ENCODE measurements around the gene DPYD. TPM values are rescaled to one million over a fixed set of nuclear protein-coding genes. Genes with fewer than 3 reads are reported as not detected.
"Not testable (repeated sequence)": the region's sequence is repeated elsewhere in the genome, so short reads cannot be mapped to it uniquely, and the experiment has no call there.

The DPYD gene
- total RNA-seq, 1 donor: 103 TPM

DNA sequence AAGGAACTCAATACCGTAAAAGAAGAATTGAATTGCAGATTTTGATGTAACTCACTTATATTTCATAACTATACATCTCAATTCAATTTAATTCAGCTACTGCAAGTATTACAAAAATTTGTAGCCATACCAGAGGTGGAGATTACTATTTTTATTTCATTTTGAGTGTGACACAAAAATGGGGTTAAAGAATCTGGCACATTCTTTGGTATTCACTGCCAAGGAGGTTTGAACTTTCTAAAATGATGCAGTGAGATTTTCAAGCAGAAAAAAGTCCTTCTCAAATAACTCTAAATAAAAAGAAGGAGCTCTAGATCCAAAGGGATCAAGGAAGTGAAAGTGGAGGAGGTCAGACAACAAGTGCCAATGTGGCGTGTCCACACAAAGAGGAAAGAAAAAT, 569.0 kb downstream of the DPYD start:
- H3K27me3 ChIP-seq (ENCODE audit: insufficient read depth, low read length): no peaks in the 10 kb centered on the region
- H3K4me3 ChIP-seq (ENCODE audit: low read length): no peak overlapping the region
- no peaks in the 10 kb centered on the region for H3K4me1 ChIP-seq (ENCODE audit: insufficient read depth, low read length)
- H3K9me3 ChIP-seq (ENCODE audit: low read depth, low read length): no peaks in the 10 kb centered on the region

DNA sequence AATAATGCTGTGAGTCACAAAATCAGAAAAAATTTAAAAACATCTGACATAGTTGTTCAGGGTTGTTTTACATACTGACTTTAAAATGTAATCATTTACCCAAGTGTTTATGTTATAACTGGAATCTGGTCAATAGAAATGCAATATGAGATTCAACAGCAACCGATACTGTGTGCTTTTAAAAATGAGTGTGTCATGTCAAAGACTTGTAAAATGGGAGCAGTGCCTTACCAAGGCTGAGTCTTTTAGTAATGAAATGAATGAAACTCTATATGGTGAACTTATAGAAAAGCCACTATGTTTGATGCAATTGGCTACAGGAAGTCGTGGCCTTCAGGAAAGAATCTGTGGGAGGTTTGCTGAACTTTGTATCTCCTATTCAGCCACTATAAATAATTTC, 570.2 kb downstream of the DPYD start:
- Histone ChIP-seq H3K27me3 (ENCODE audit: insufficient read depth, low read length) (no peaks in the 10 kb centered on the region), H3K4me3 (ENCODE audit: low read length) (no peak overlapping the region), H3K9me3 (ENCODE audit: low read depth, low read length) (no peaks in the 10 kb centered on the region), H3K4me1 (ENCODE audit: insufficient read depth, low read length) (no peaks in the 10 kb centered on the region)

DNA sequence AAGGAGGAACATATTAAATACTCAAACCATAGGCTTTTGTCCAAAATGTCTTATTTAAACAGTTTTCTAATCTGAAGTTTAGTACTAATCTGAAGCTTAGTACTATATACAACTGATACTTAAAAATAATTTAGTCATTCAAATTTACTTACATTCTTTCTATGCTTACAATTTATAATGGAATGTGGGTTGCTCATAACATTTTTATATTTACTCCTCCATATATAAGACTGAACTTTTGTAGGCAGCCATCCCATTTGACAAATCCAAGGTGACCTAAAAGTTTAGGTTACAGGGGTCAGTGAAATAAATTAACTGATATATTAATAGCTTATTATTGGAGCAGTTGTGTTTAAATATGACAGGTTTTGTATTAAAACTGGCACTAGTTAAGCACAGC, 570.6 kb downstream of the DPYD start:
- H3K4me3 ChIP-seq (ENCODE audit: low read length): no peak overlapping the region
- no peaks in the 10 kb centered on the region for H3K4me1 ChIP-seq (ENCODE audit: insufficient read depth, low read length)
- H3K27me3 ChIP-seq (ENCODE audit: insufficient read depth, low read length): no peaks in the 10 kb centered on the region
- no peaks in the 10 kb centered on the region for H3K9me3 ChIP-seq (ENCODE audit: low read depth, low read length)

DNA sequence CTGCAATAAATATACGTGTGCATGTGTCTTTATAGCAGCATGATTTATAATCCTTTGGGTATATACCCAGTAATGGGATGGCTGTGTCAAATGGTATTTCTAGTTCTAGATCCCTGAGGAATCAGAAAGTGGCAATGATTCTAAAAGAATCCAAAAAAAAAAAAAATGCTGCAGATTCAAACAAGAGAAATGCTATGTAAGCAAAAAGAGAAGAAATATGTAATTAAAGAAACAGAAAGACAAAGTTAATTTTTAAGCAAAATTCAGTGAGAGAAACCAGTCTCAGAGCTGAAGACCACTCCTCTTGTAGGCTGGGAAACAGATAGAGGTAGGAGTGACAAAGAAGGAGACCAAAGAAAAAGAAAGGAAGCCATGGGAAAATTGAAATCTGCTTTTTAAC, 571.0 kb downstream of the DPYD start:
- not testable (repeated sequence) for H3K9me3 ChIP-seq (ENCODE audit: low read depth, low read length); H3K4me3 ChIP-seq (ENCODE audit: low read length); H3K27me3 ChIP-seq (ENCODE audit: insufficient read depth, low read length); H3K4me1 ChIP-seq (ENCODE audit: insufficient read depth, low read length)

DNA sequence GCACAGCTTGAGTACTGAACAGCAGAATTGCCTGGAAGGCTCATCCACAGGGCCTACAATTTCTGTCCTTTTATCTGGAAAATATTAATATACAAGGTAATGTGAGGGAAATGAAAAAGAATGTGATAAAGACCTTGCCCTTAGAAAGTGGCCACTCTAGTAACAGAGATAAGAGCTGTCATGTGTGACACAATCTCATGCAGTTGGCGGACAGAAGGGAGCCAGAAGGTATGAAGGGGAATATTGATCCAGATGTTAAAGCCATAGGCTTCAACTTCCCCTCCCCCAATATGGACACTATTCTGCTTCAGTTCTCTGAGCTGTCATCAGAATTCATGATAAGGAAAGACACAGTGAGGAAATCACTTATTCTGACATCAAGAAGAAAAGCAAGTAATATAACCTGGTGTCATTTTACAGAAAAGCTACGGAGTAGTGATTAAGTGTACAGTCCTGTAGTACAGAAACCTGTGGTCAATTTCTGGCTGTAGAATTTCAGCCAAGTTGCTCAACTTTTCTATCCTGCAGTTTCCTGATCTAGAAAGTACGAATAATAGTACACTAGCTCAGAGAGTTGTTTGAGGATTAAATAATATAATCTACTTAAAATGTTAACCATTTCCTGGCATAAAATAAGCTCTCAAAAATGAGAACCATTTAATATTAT, 572.1 kb downstream of the DPYD start:
- H3K4me3 ChIP-seq (ENCODE audit: low read length): no peak overlapping the region

DNA sequence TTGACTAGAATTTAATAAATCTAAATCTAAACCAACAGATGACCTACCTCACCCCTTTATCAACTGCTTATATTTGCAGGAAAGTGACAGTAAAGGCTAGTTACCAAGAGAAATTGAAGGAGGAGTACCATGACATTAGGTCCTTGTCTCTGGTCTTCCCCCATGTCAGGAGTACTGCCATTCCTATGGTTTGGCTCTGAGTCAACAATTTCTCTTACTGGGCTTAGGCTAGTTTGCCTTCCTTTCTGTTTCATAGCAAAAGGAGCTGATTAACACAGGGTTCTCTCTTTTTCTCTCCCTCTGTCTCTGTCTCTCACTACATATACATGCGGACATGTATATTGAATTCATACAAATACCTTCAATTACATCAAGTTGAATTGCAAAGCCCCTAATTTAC, 579.9 kb downstream of the DPYD start:
- Histone ChIP-seq H3K9me3 (ENCODE audit: low read depth, low read length) (no peaks in the 10 kb centered on the region), H3K4me3 (ENCODE audit: low read length) (no peak overlapping the region), H3K27me3 (ENCODE audit: insufficient read depth, low read length) (no peaks in the 10 kb centered on the region), H3K4me1 (ENCODE audit: insufficient read depth, low read length) (no peaks in the 10 kb centered on the region)

More for the DNA sequence above, 572.1 kb downstream of the DPYD start:
- Histone ChIP-seq H3K4me1 (ENCODE audit: insufficient read depth, low read length) (no peaks in the 10 kb centered on the region), H3K9me3 (ENCODE audit: low read depth, low read length) (no peaks in the 10 kb centered on the region), H3K27me3 (ENCODE audit: insufficient read depth, low read length) (no peaks in the 10 kb centered on the region)

DNA sequence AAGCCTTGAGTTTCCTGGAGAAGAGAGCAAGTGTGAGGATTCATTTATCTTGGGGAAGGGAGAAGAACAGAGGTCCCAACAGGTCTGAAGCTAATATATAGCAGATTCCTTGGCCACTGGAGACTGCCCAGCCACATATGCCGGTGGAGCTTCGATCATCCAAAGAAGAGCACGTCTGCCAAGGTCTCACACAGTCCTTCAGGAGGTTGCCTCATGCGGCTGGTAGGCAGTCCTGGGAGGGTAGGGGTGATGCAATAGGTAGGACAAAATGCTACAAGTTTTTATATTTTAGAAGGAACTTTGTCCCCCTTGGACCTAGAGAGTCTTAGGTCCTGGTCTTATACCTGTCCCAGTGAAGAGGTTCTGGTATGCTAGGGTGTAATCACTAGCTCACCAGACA, 582.5 kb downstream of the DPYD start:
- Histone ChIP-seq H3K27me3 (ENCODE audit: insufficient read depth, low read length) (no peaks in the 10 kb centered on the region), H3K4me3 (ENCODE audit: low read length) (no peak overlapping the region), H3K4me1 (ENCODE audit: insufficient read depth, low read length) (no peaks in the 10 kb centered on the region), H3K9me3 (ENCODE audit: low read depth, low read length) (no peaks in the 10 kb centered on the region)

DNA sequence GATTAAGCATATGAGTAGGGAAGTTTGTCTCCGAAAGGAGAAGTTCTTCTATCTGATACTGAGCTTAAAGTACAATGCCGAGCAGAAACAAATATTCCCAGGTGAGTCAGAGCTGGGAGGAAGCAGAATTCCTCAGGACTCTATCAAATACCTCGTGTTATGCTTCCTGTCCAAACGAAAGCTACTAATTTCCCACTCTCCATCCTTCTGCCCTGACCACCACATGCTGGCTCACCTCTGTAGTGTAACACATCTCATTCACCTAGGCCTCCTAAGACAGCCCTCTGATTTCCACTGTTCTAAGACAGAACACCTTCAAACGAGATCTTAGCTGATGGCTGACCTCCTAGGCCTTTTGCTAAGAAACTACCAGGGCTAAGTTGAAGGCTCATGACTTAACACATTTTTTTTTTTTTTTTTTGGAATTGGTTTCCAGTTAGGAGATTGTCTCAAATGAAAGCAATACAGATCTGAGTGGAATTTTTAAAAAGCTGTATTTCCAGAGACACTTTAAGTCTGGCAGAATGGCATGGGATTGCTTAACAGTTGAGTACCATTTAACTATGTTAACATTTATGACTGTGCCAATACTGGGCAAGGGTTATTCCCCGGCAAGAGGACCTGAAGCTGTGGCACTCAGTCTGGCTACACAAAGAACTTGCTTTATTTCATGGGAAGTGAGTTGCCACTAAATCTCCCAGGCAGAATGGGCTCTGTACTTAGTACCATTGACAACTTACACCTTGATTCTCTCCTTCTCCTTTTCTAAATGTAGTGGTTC, 583.4 kb downstream of the DPYD start:
- Histone ChIP-seq H3K4me3 (ENCODE audit: low read length) (no peak overlapping the region), H3K4me1 (ENCODE audit: insufficient read depth, low read length) (no peaks in the 10 kb centered on the region), H3K27me3 (ENCODE audit: insufficient read depth, low read length) (no peaks in the 10 kb centered on the region), H3K9me3 (ENCODE audit: low read depth, low read length) (no peaks in the 10 kb centered on the region)

DNA sequence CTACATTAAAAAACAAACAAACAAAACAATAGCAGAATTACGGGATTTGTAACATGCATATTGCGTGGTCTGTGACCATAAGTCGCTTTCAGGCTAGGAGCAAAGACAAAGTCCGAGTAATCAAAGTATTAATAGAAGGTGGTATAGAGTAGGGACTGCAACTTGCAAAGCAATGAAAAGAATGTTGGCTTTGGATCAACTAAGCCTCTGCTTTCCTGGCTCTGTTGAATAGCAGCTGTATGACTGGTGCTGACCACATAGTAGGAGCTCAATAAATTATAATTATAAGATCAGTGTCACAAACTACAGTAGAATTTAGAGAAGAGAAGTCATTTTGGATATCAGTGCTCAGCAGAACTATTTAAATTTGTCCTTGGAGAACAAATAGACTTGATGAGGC, 586.4 kb downstream of the DPYD start:
- no peaks in the 10 kb centered on the region for H3K9me3 ChIP-seq (ENCODE audit: low read depth, low read length)
- H3K4me3 ChIP-seq (ENCODE audit: low read length): no peak overlapping the region
- no peaks in the 10 kb centered on the region for H3K27me3 ChIP-seq (ENCODE audit: insufficient read depth, low read length)
- H3K4me1 ChIP-seq (ENCODE audit: insufficient read depth, low read length): no peaks in the 10 kb centered on the region

DNA sequence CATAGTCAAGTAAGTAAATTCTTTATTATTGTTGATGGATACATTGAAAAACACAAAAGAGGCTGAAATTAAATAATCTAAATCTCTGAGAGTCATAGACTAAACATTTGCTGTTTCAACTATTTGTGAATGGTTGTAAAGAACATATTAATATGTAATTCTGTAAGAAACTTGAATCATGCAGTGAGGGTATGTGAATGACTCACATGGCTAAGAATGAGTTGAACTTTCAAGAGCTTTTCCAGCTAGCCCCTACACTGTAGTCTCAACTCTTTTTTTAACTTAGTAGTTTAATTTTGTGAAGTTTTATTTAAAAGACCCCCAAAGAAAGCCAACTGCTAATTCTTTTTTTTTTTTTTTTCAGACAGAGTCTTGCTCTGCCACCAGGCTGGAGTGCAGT, 588.1 kb downstream of the DPYD start:
- H3K4me3 ChIP-seq (ENCODE audit: low read length): no peak overlapping the region
- no peaks in the 10 kb centered on the region for H3K27me3 ChIP-seq (ENCODE audit: insufficient read depth, low read length)

DNA sequence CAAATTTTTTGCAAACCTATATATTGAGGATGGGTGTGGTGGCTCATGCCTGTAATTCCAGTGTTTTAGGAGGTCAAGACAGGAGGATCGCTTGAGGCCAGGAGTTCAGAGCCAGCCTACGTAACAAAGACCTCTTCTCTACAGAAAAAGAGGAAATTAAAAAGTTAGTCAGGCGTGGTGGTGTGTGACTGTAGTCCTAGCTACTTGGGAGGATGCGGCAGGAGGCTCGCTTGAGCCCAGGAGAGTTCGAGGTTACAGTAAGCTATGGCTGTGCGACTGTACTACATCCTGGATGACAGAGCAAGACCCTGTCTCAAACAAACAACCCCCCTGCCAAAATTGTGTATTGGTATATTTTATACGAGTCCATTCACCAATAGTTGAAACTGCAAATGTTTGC, 589.7 kb downstream of the DPYD start:
- H3K27me3 ChIP-seq (ENCODE audit: insufficient read depth, low read length): no peaks in the 10 kb centered on the region
- H3K4me3 ChIP-seq (ENCODE audit: low read length): no peak overlapping the region
- no peaks in the 10 kb centered on the region for H3K4me1 ChIP-seq (ENCODE audit: insufficient read depth, low read length)
- no peaks in the 10 kb centered on the region for H3K9me3 ChIP-seq (ENCODE audit: low read depth, low read length)

More for the DNA sequence above, 588.1 kb downstream of the DPYD start:
- no peaks in the 10 kb centered on the region for H3K4me1 ChIP-seq (ENCODE audit: insufficient read depth, low read length)
- H3K9me3 ChIP-seq (ENCODE audit: low read depth, low read length): no peaks in the 10 kb centered on the region

DNA sequence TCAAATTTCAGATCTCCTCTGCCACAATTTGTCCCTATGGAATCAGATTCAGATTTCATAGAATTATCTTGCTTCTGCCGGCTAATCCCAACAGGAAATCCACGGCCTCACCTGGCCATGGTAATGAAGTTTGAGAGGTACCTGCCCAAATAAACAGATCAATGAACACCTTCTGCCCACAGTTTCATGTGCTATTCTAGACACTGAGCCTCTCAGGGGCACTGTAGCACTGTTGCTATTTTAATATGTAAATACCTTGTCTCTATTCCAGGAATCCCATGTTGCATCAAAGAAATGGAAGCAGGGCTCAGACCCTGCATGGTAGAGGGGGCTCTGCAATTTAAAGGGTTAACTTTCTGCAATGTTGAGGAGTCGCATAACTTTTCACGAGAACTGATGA, 606.1 kb downstream of the DPYD start:
- H3K27me3 ChIP-seq (ENCODE audit: insufficient read depth, low read length): no peaks in the 10 kb centered on the region
- no peak overlapping the region for H3K4me3 ChIP-seq (ENCODE audit: low read length)
- H3K4me1 ChIP-seq (ENCODE audit: insufficient read depth, low read length): no peaks in the 10 kb centered on the region
- H3K9me3 ChIP-seq (ENCODE audit: low read depth, low read length): no peaks in the 10 kb centered on the region

DNA sequence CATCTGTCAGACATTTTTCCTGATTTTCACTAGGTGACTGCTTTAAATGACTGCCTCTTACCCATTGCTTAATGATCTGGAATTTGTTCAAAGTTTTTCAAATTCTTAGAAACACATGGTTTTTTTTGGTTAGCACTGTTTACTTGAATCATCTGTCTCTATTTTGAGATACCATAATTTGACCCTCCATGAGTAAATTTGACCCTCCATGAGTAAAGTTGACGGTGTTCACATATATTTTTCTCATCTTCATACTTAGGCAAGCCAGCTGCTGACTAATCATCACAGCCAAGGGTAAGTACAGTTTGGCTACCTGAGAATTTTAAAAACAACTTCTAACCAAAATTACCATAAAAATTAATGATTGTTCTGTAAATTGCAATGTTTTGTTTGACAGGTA, 612.7 kb downstream of the DPYD start:
- Histone ChIP-seq H3K4me1 (ENCODE audit: insufficient read depth, low read length) (no peaks in the 10 kb centered on the region), H3K9me3 (ENCODE audit: low read depth, low read length) (no peaks in the 10 kb centered on the region), H3K27me3 (ENCODE audit: insufficient read depth, low read length) (no peaks in the 10 kb centered on the region), H3K4me3 (ENCODE audit: low read length) (no peak overlapping the region)

DNA sequence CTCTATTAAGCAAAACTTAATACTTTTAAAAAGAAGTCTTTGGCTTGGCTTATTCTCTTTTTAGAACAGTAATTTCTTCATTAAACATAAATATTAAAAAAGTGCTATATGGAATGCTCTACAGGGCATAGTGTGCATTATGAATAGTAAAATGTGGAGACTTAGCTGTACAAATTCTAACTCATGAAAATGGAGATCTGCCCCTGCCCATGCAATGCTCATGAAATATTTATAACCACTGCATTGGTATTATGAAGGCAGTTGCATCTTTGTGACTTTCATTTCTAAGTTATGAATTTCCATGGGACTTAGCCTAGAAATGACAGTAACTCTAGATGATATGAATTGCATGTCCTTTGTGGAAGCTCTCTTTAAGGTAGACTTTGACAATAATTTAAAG, 613.3 kb downstream of the DPYD start:
- Histone ChIP-seq H3K4me3 (ENCODE audit: low read length) (no peak overlapping the region), H3K9me3 (ENCODE audit: low read depth, low read length) (no peaks in the 10 kb centered on the region), H3K4me1 (ENCODE audit: insufficient read depth, low read length) (no peaks in the 10 kb centered on the region), H3K27me3 (ENCODE audit: insufficient read depth, low read length) (no peaks in the 10 kb centered on the region)

DNA sequence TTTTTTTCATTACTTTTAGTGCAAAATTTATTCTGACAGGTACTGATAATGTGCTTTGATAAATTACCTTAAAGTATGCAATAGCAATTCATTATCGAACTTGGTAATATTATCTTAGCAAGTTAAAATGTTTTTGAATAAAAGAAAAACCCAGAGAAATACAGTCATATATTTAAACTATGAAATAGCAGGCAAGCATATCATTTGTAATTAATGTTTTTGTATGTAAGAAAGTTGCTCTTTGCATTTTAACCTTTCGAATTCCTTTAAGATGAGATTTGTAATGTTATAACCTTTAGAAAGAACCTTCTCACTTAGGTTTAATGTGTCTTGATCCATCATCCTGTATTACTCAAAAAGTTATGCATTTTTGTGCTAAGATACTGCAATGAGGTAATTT, 613.7 kb downstream of the DPYD start:
- no peaks in the 10 kb centered on the region for H3K4me1 ChIP-seq (ENCODE audit: insufficient read depth, low read length)
- no peaks in the 10 kb centered on the region for H3K9me3 ChIP-seq (ENCODE audit: low read depth, low read length)
- H3K27me3 ChIP-seq (ENCODE audit: insufficient read depth, low read length): no peaks in the 10 kb centered on the region
- no peak overlapping the region for H3K4me3 ChIP-seq (ENCODE audit: low read length)

DNA sequence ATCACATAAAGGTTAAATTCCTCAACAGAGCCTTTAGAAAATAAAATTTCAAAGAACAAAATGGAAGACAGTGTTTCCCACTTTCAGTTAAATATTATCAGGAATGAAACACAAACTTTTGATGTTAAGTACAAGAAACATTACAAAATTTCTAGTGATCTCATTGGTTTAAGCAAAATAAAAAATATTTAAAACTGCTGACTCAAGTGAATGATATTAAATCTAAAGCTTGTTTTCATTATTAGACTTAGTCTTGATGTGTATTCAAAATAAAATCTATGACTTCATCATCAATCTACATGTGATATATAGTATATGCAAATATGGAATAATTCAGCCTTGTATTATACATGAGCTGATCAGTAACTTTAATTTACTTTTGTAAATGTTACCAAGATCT, 614.3 kb downstream of the DPYD start:
- Histone ChIP-seq H3K4me3 (ENCODE audit: low read length) (no peak overlapping the region), H3K4me1 (ENCODE audit: insufficient read depth, low read length) (no peaks in the 10 kb centered on the region), H3K9me3 (ENCODE audit: low read depth, low read length) (no peaks in the 10 kb centered on the region)

More for the DNA sequence above, 614.3 kb downstream of the DPYD start:
- no peaks in the 10 kb centered on the region for H3K27me3 ChIP-seq (ENCODE audit: insufficient read depth, low read length)

All from mononuclear cell (primary cell).